HG03039 (cell line): ENCODE results near the gene CCNE1.
"Not testable (repeated sequence)": the region's sequence is repeated elsewhere in the genome, so short reads cannot be mapped to it uniquely, and the experiment has no call there.

Source experiments
- ATAC-seq: cut with Tn5 transposase; IDR thresholded peaks from one replicate; pipeline ENCODE4 v1.9.1; 2021; ENCODE audit warnings: mild to moderate bottlenecking, moderate library complexity; ENCODE audit not compliant: unreplicated experiment

The CCNE1 gene

GRCh38 chr19:29785955-29786589 lies 25.7 kb upstream of the CCNE1 start:
- ATAC-seq: no peak

GRCh38 chr19:29787281-29787680 lies 24.5 kb upstream of the CCNE1 start:
- ATAC-seq: no peak

- no peak for ATAC-seq
Measured at GRCh38 chr19:29789007-29789406, 22.8 kb upstream of the CCNE1 start.

GRCh38 chr19:29793116-29793727 lies 18.6 kb upstream of the CCNE1 start:
- no peak for ATAC-seq

- ATAC-seq: not testable (repeated sequence)
Measured at GRCh38 chr19:29794490-29794889, 17.3 kb upstream of the CCNE1 start.

- no peak for ATAC-seq
Measured at GRCh38 chr19:29795461-29796172, 16.2 kb upstream of the CCNE1 start.

GRCh38 chr19:29796173-29796573 lies 15.6 kb upstream of the CCNE1 start:
- ATAC-seq: no peak

- ATAC-seq: no peak
Measured at GRCh38 chr19:29798774-29799497, 12.9 kb upstream of the CCNE1 start.

GRCh38 chr19:29800100-29800825 lies 11.5 kb upstream of the CCNE1 start:
- ATAC-seq: no peak

- ATAC-seq: not testable (repeated sequence)
Measured at GRCh38 chr19:29803951-29804350, 7.8 kb upstream of the CCNE1 start.

GRCh38 chr19:29804493-29804892 lies 7.3 kb upstream of the CCNE1 start:
- peak; percentile 80 for ATAC-seq

- no peak for ATAC-seq
Measured at GRCh38 chr19:29805031-29805965, 6.5 kb upstream of the CCNE1 start.

- no peak for ATAC-seq
Measured at GRCh38 chr19:29806098-29806866, 5.5 kb upstream of the CCNE1 start.

- ATAC-seq: no peak
Measured at GRCh38 chr19:29807178-29807577, 4.6 kb upstream of the CCNE1 start.

- no peak for ATAC-seq
Measured at GRCh38 chr19:29807870-29808405, 3.9 kb upstream of the CCNE1 start.

- ATAC-seq: no peak
Measured at GRCh38 chr19:29809795-29810503, 1.8 kb upstream of the CCNE1 start.

- ATAC-seq: no peak
Measured at GRCh38 chr19:29810504-29810871, 1.3 kb upstream of the CCNE1 start.
